Activated naive CD8-positive, alpha-beta T cell treated with anti-CD3 and anti-CD28 coated beads, Interleukin-2, amount 10 ng/mL, durations not matched to agents 7 days and 5 days (primary cell): Measurements from ENCODE around the gene PTPRN2. TPM values are rescaled to one million over a fixed set of nuclear protein-coding genes. Genes with fewer than 3 reads are reported as not detected.

ENCODE experiments used
- ATAC-seq: fragments of 150-1000 bp; cut with Tn5 transposase; one replicate; pipeline ENCODE4 v1.10.0; 2021; ENCODE audit warnings: low read depth, moderate library complexity
- POLR2A ChIA-PET: fragments of 350-600 bp; sonication (Branson Sonifier 250); formaldehyde crosslinking; loops from one replicate; lab custom pipeline; 2021; ENCODE audit warnings: antibody characterized with exemption; lab: Charles Lee
- DNase-seq: peaks from one replicate; pipeline ENCODE4 v3.0.0; 2021
- H3K27ac Mint-ChIP-seq: one replicate; pipeline ENCODE4 v1.8.0; 2022; ENCODE audit warnings: mild to moderate bottlenecking, mixed read lengths
- H3K27me3 Mint-ChIP-seq: one replicate; pipeline ENCODE4 v1.8.0; 2022; ENCODE audit warnings: mild to moderate bottlenecking, moderate library complexity, mixed read lengths
- H3K36me3 Mint-ChIP-seq: one replicate; pipeline ENCODE4 v1.8.0; 2021; ENCODE audit warnings: mild to moderate bottlenecking, mixed read lengths
- H3K4me1 Mint-ChIP-seq: one replicate; pipeline ENCODE4 v1.8.0; 2021; ENCODE audit warnings: mixed read lengths
- H3K4me3 Mint-ChIP-seq: one replicate; pipeline ENCODE4 v1.8.0; 2022; ENCODE audit warnings: mild to moderate bottlenecking, moderate library complexity, mixed read lengths
- H3K9me3 Mint-ChIP-seq: one replicate; pipeline ENCODE4 v1.8.0; 2021; ENCODE audit warnings: mixed read lengths
- total RNA-seq, 2 experiments: library from RNA; stranded (reverse); gene quantifications; one replicate each; pipeline ENCODE4 v1.2.3, GENCODE V29; 2021

PTPRN2 gene
- total RNA-seq, 2 experiments from 2014 or later: 4.5 to 4.9 TPM

DNA sequence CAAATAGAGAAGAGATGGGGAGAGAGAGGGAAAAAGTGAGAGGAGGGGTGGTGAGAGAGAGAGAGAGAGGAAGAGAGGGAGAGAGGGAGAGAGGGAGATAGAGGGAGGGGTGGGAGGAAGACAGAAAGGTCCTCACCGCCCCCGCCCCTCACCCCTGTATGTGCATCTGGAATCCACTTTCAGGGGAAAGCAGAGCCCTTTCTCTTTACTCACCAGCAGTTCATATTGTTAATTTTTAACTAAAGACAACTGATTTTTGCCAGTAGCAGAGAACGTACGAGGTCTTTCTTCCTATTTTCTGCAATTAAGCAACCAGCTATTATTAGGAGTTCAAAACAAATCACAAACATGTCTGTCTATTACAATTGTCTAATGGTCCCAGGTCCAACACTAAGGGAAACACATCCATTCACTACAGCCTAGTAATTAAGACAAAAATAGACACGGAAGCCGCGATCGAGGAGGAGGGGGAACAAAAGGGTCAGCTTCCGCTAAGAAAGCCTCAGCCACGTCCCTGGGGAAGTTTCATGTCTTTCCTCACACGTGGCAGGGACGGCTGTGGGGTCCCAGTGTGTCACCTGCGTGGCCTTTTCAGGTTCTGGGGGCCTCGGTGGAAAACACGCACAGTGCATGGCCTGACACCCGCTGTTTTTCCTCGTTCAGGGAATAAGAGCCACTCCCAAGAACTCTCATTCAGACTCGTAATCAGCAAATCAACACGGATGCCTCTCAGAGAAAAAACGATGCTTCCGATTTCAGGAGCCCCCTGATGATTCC lies 572.0 kb downstream of the PTPRN2 start:
- POLR2A ChIA-PET: no interaction called here
- Mint-ChIP-seq H3K27me3 (peaks cover 4% of the 10 kb centered on the region), H3K36me3 (no peaks in the 10 kb centered on the region), H3K9me3 (no peaks in the 10 kb centered on the region), H3K4me1 (no peaks in the 10 kb centered on the region), H3K4me3 (no peak overlapping the region), H3K27ac (no peak overlapping the region)
- DNase-seq (peak; percentile 2), ATAC-seq (no peak)

DNA sequence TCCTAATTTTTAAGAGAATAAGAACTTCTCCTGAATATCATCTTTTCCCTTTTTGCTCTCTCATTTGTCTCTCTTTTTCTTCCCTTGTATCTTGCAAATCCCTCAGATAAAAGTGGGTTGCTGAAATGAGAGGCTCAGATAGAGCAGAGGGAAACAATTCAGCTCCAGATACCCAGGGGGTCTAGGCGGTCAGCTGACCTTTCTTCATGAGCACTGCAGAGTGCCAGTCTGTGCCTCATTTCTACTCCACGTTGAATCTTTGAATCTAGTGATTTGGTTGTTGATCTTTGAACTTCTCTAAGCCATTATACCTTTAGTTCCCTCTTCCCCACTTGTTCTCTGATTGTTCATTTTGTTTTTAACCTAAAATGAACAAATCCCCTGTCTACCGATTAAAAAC lies 572.6 kb downstream of the PTPRN2 start:
- H3K27me3 Mint-ChIP-seq: peaks cover 4% of the 10 kb centered on the region
- POLR2A ChIA-PET: no interaction called here
- ATAC-seq (no peak), DNase-seq (no peak)
- H3K4me3 Mint-ChIP-seq: no peak overlapping the region
- no peaks in the 10 kb centered on the region for H3K9me3 Mint-ChIP-seq
- no peaks in the 10 kb centered on the region for H3K4me1 Mint-ChIP-seq
- H3K27ac Mint-ChIP-seq: no peak overlapping the region
- H3K36me3 Mint-ChIP-seq: no peaks in the 10 kb centered on the region

DNA sequence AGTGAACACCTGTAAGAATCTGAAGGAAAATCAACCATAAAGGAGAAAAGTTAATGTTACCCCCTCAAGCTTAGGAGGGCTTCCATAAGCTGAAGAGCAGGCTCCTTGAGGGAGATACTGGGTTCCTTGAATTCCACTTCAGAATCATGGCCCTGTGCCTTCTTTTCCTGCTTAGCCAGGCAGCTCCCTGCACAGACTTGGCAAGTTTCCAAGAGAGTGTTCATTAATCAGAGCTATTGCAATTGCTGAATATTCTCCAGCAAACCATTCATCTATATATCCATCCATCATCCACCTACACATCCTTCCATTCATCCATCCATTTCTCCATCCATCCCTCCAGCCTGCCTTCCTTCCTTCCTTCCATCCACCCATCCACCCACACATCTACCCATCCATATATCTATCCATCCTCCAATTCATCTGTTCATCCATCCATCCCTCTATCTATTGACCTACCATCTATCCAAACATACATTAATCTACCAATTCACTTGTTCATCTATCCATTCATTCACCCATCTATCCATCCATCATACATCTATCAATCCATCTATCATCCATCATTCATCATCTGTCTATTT lies 574.4 kb downstream of the PTPRN2 start:
- Mint-ChIP-seq H3K4me3 (no peak overlapping the region), H3K9me3 (no peaks in the 10 kb centered on the region), H3K27ac (no peak overlapping the region), H3K36me3 (no peaks in the 10 kb centered on the region), H3K4me1 (no peaks in the 10 kb centered on the region), H3K27me3 (peaks cover 4% of the 10 kb centered on the region)
- no peak for DNase-seq
- POLR2A ChIA-PET: no interaction called here
- no peak for ATAC-seq

- H3K4me3 Mint-ChIP-seq: no peak overlapping the region
Measured at GRCh38 chr7:158011941-158012340, 575.7 kb downstream of the PTPRN2 start.

GRCh38 chr7:158010961-158011693 lies 576.5 kb downstream of the PTPRN2 start:
- no peaks in the 10 kb centered on the region for H3K4me1 Mint-ChIP-seq
- ATAC-seq (no peak), DNase-seq (no peak)
- no peak overlapping the region for H3K4me3 Mint-ChIP-seq
- no peaks in the 10 kb centered on the region for H3K9me3 Mint-ChIP-seq
- H3K27ac Mint-ChIP-seq: no peak overlapping the region
- H3K36me3 Mint-ChIP-seq: no peaks in the 10 kb centered on the region
- H3K27me3 Mint-ChIP-seq: peaks cover 4% of the 10 kb centered on the region
- POLR2A ChIA-PET: no interaction called here

More at GRCh38 chr7:158011941-158012340, 575.7 kb downstream of the PTPRN2 start:
- Mint-ChIP-seq H3K4me1 (no peaks in the 10 kb centered on the region), H3K9me3 (no peaks in the 10 kb centered on the region), H3K36me3 (no peaks in the 10 kb centered on the region), H3K27ac (no peak overlapping the region), H3K27me3 (peaks cover 4% of the 10 kb centered on the region)
- POLR2A ChIA-PET: no interaction called here
- no peak for DNase-seq
- ATAC-seq: no peak

GRCh38 chr7:158009886-158010285 lies 577.7 kb downstream of the PTPRN2 start:
- H3K36me3 Mint-ChIP-seq: no peaks in the 10 kb centered on the region
- no peak for ATAC-seq
- peaks cover 4% of the 10 kb centered on the region for H3K4me1 Mint-ChIP-seq
- no peak overlapping the region for H3K4me3 Mint-ChIP-seq
- DNase-seq: no peak
- H3K9me3 Mint-ChIP-seq: no peaks in the 10 kb centered on the region
- no peak overlapping the region for H3K27ac Mint-ChIP-seq
- peaks cover 4% of the 10 kb centered on the region for H3K27me3 Mint-ChIP-seq
- POLR2A ChIA-PET: no interaction called here

DNA sequence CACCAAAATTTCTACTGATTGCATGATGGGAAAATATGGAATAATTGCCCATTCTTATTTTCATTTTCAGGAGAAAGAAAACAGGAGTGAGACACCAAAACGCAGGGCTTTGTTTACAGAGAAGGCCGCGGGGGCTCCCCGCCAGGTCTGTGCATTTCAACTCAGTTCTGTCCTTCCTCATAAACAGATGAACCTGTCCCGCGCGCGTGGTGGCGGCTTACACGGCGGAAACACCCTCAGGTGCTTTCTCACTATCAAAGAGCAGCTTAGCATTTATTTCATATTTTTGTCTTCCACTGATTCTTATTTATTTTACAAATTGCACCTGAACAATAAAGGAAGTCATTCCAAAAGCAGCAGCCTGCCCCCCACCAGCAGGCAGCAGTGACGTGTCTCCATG lies 579.4 kb downstream of the PTPRN2 start:
- POLR2A ChIA-PET: no interaction called here
- Mint-ChIP-seq H3K4me1 (peaks cover 7% of the 10 kb centered on the region), H3K9me3 (no peaks in the 10 kb centered on the region), H3K27me3 (peaks cover 4% of the 10 kb centered on the region), H3K4me3 (no peak overlapping the region), H3K27ac (no peak overlapping the region), H3K36me3 (no peaks in the 10 kb centered on the region)
- DNase-seq (no peak), ATAC-seq (no peak)

- POLR2A ChIA-PET: no interaction called here
- Mint-ChIP-seq H3K36me3 (no peaks in the 10 kb centered on the region), H3K27me3 (peaks cover 4% of the 10 kb centered on the region), H3K4me1 (peaks cover 7% of the 10 kb centered on the region), H3K27ac (no peak overlapping the region), H3K9me3 (no peaks in the 10 kb centered on the region), H3K4me3 (no peak overlapping the region)
- DNase-seq (no peak), ATAC-seq (no peak)
Measured at GRCh38 chr7:158007697-158008257, 579.8 kb downstream of the PTPRN2 start.

DNA sequence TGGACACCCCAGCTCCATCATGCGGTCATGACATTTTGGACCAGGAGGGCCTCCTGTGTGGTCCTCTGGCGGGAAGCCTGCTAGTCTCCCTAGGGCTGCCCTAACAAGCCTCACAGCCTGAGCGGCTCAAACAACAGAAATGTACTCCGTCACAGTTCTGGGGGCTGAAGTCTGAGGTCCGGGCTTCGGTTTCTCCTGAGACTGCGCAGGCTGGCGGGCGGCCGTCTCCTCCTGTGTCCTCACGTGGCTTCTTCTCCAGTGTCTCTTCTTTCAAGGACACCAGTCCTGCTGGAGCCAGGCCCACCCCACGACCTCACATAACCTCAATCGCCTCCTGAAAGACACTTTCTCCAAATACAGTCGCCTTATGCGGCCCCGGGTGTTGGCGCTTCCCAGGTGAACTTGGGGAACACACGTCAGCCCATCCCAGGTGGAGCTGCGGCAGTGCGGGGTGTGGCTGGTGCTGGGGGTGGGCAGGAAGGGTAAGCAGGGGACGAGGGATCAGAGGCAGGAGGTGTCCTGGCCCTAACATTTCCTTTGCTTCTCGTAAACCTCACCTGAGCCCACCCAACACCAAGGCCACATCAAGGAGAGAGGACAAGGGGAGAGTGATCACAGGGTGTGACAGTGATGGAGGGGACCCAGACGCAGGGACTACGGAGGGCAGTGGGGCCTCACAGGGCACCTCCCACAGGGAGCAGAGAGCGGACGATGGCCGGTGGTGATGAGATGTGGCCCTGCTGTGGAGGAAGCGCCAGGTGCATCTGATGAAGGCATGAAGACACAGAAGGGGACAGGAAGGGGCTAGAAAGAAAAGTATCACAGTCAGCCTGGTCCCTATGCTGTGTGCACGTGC lies 580.6 kb downstream of the PTPRN2 start:
- ATAC-seq: no peak
- no peak for DNase-seq
- POLR2A ChIA-PET: no interaction called here
- H3K4me3 Mint-ChIP-seq: no peak overlapping the region
- peaks cover 2% of the 10 kb centered on the region for H3K27me3 Mint-ChIP-seq
- H3K27ac Mint-ChIP-seq: no peak overlapping the region
- H3K9me3 Mint-ChIP-seq: no peaks in the 10 kb centered on the region
- peaks cover 7% of the 10 kb centered on the region for H3K4me1 Mint-ChIP-seq
- no peaks in the 10 kb centered on the region for H3K36me3 Mint-ChIP-seq

GRCh38 chr7:158005531-158005930 lies 582.1 kb downstream of the PTPRN2 start:
- POLR2A ChIA-PET: no interaction called here
- ATAC-seq (peak; percentile 54), DNase-seq (no peak)
- H3K4me1 Mint-ChIP-seq: peaks cover 7% of the 10 kb centered on the region
- H3K36me3 Mint-ChIP-seq: no peaks in the 10 kb centered on the region
- H3K4me3 Mint-ChIP-seq: no peak overlapping the region
- H3K27ac Mint-ChIP-seq: no peak overlapping the region
- no peaks in the 10 kb centered on the region for H3K9me3 Mint-ChIP-seq
- H3K27me3 Mint-ChIP-seq: no peaks in the 10 kb centered on the region

- POLR2A ChIA-PET: no interaction called here
- Mint-ChIP-seq H3K27ac (no peak overlapping the region), H3K4me1 (peaks cover 7% of the 10 kb centered on the region), H3K4me3 (no peak overlapping the region), H3K36me3 (no peaks in the 10 kb centered on the region), H3K27me3 (no peaks in the 10 kb centered on the region), H3K9me3 (no peaks in the 10 kb centered on the region)
- ATAC-seq: no peak
- no peak for DNase-seq
Measured at GRCh38 chr7:158004123-158004490, 583.5 kb downstream of the PTPRN2 start.

- no peak for ATAC-seq
- no peaks in the 10 kb centered on the region for H3K27me3 Mint-ChIP-seq
- no peak for DNase-seq
- POLR2A ChIA-PET: no interaction called here
- no peaks in the 10 kb centered on the region for H3K36me3 Mint-ChIP-seq
- H3K4me1 Mint-ChIP-seq: peaks cover 7% of the 10 kb centered on the region
- no peak overlapping the region for H3K4me3 Mint-ChIP-seq
- H3K9me3 Mint-ChIP-seq: no peaks in the 10 kb centered on the region
- no peak overlapping the region for H3K27ac Mint-ChIP-seq
Measured at GRCh38 chr7:158003441-158004122, 584.0 kb downstream of the PTPRN2 start.
